AG09309 (cell line): ENCODE data around the gene SGIP1.

Experiments
- DNase-seq: peaks from one replicate; pipeline ENCODE4 v3.0.0-alpha.2; 2010; ENCODE audit warnings: low read depth
- H3K4me3 ChIP-seq: 2 replicates; pipeline ENCODE4 v1.5.1; 2011; ENCODE audit warnings: mild to moderate bottlenecking, low read depth, low read length, moderate library complexity; ENCODE audit not compliant: control insufficient read depth
- TF ChIP-seq, protein P1 (sequence below): IDR thresholded peaks from 2 replicates; pipeline ENCODE4 v1.5.1; 2011; ENCODE audit warnings: mild to moderate bottlenecking, low read depth, low read length, inconsistent platforms; ENCODE audit not compliant: insufficient read depth, control insufficient read depth; ENCODE audit errors: missing control alignments

The SGIP1 gene

DNA sequence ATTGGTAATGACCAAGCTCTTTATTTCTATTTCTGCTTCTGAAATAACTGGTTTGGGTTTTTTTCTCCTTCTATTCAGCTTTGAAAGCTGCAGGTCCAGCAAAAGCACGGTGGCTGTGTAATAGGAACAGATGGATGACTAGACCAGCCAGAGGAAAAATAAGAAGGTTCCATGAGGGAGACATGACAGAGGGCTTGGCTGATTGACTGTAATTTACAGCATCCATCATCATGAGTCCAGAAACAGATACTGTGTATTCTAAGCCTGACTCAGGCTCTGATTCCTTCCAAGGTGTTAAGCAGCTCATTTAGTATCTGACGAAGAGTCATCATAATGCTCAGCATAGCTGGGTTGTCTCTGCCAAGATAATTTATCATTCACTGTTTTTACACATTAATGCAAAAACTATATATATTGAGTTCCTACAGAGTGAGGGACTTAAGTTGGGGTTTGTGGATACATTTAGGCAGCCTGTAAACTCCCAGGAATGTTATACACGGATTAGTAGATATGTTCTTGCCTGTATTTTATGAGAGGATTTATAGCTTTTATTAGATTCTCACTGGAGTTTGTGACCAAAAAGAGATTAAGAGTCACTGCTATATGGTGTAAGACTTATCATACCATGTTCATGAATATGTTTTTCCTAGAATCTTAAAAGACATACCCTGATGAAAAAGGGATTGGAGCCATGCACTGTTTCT lies 72.6 kb downstream of the SGIP1 start:
- TF ChIP-seq, protein P1, sequence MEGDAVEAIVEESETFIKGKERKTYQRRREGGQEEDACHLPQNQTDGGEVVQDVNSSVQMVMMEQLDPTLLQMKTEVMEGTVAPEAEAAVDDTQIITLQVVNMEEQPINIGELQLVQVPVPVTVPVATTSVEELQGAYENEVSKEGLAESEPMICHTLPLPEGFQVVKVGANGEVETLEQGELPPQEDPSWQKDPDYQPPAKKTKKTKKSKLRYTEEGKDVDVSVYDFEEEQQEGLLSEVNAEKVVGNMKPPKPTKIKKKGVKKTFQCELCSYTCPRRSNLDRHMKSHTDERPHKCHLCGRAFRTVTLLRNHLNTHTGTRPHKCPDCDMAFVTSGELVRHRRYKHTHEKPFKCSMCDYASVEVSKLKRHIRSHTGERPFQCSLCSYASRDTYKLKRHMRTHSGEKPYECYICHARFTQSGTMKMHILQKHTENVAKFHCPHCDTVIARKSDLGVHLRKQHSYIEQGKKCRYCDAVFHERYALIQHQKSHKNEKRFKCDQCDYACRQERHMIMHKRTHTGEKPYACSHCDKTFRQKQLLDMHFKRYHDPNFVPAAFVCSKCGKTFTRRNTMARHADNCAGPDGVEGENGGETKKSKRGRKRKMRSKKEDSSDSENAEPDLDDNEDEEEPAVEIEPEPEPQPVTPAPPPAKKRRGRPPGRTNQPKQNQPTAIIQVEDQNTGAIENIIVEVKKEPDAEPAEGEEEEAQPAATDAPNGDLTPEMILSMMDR: no peak

DNA sequence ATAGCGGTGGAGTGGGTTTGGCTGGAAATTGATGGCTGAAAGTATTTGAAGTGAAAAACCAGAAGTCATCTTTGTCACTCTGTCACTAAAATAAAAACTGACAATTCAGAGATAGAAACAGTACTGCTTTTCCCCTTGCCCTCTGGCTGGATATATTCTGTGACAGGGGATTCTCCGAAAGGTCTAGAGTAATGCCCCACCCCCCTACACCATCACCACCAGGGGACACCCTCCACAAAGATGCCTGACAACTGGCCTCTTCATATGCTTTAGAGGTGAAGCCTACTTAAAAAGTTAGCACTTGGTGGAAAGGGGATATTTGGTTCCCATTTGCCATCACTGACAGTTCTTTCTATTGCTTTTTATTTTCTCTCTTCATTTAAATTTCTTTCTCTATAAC lies 73.5 kb downstream of the SGIP1 start:
- TF ChIP-seq, protein P1: peak; percentile 2
- H3K4me3 ChIP-seq: no peak overlapping the region
- no peak for DNase-seq

More for the DNA sequence above, 72.6 kb downstream of the SGIP1 start:
- no peak overlapping the region for H3K4me3 ChIP-seq
- peak; percentile 7 for DNase-seq

DNA sequence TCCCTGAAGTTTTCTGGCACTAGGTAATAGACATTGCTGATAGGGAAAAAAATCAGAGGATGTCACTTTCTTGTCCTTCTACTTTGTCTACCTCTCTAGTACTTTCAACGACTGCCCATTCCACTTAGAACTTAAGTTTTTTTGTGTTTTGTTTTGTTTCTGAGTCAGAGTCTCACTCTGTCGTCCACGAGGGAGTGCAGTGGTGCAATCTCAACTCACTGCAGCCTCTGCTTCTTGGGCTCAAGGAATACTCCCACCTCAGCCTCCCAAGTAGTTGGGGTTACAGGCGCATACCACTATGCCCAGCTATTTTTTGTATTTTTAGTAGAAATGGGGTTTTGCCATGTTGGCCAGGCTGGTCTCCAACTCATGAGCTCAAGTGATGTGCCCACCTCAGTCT lies 79.2 kb downstream of the SGIP1 start:
- no peak for DNase-seq
- TF ChIP-seq, protein P1: no peak
- no peak overlapping the region for H3K4me3 ChIP-seq

DNA sequence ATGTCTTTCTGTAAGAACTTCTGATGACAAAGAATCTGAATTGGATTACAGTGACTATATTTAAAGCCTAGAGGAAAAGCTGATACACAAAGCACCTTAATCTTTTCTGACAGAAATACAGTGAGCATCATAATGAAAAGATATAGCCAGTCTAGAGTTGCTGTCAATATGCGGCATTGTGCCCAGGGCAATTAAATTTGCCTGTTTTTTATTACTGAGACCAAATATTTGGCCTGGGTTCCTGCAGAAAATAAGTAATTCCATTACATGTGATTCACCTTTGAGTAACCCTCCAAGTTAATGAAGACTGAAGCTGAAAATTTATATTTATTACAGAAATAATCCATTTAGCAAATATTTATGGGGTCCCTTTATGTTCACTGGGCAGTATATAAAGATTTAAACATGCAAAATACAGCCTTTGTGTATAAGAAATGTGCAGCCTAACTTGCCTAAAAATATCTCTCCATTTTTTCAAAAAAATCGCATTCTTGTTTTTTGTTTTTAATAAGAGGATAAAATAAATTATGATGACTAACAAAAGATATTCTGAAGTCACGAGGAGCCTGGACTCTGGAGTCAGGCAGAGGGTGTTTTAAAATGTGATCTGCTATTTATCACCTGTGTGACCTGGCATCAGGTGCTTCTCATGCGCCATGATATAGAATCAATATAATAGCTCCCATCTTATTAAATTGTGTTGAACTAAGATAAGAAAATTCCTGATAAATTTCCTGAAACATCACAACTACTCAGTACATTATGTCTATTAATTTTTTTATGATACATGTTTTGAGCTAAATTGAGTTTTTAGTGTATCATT lies 83.6 kb downstream of the SGIP1 start:
- DNase-seq: no peak
- no peak overlapping the region for H3K4me3 ChIP-seq
- TF ChIP-seq, protein P1: no peak

DNA sequence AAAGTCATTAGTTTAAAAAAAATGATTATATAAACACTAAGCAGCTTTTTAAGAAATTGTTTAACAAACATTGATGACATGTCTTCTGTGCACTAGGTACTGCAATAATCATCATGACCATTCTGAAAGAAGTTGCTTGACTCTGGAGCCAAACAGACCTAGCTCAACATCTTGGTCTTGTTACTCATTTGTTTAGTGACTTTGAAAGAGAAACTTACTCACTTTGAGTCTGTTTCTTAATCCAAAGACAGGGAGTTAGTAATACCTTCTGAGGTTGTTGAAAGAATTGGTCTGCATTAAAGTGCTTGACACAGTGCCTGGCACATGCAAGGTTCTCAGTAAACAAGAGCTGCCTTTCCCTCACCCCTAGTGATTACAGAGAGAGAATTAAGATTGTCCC lies 84.4 kb downstream of the SGIP1 start:
- TF ChIP-seq, protein P1: no peak
- no peak overlapping the region for H3K4me3 ChIP-seq
- DNase-seq: no peak

DNA sequence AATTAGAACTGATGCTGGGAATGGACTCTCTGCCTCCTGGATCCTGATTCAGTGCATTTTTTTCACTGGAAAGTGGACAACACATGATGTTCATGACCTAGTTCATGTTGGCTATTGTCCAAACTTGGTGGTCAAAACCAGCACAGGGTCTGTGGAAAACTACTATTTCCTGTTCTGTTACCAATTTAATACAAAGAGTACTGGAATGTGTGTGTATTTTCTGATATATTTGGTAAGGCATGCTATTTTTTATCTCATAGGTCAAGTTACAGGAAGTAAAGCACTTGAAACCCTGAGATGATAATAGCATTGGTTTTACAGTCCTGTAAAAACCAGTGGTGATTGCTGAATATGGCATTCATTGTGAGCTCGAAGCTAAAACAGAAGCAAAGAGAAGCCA lies 89.9 kb downstream of the SGIP1 start:
- TF ChIP-seq, protein P1: no peak
- H3K4me3 ChIP-seq: no peak overlapping the region
- peak; percentile 80 for DNase-seq
